ENCODE measurements around the gene SLC35E3.

DNA sequence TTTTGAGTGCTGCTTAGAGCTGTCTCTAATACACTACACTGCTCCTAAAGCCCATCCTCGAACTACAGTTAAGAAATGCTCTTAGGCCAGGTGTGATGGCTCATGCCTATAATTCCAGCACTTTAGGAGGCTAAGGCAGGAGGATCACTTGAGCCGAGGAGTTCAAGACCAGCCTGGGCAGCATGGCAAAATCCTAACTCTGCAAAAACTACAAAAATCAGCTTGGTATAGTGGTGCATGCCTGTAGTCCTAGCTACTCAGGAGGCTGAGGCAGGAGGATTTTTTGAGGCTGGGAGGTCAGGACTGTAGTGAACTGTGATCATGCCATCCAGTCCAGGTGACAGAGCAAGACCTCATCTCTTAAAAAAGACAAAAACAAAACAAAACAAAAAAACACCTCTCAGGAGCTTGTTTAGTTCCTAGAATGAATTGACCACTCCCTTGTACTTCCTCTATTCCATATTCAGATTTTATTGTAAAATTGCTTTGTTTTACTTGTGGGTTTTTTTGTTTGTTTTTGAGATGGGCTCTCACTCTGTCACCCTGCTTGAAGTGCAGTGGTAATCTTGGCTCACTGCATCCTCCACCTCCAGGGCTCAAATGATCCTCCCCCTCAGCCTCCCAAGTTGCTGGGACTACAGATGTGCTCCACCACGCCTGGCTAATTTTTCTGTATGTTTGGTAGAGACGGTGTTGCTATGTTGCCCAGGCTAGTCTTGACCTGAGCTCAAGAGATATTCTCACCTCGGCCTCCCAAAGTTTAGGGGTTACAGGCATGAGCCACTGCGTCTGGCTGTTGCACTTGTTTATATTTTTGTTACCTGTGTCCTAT is 75.6 kb downstream of the SLC35E3 start:
- TF ChIP-seq, protein P1, sequence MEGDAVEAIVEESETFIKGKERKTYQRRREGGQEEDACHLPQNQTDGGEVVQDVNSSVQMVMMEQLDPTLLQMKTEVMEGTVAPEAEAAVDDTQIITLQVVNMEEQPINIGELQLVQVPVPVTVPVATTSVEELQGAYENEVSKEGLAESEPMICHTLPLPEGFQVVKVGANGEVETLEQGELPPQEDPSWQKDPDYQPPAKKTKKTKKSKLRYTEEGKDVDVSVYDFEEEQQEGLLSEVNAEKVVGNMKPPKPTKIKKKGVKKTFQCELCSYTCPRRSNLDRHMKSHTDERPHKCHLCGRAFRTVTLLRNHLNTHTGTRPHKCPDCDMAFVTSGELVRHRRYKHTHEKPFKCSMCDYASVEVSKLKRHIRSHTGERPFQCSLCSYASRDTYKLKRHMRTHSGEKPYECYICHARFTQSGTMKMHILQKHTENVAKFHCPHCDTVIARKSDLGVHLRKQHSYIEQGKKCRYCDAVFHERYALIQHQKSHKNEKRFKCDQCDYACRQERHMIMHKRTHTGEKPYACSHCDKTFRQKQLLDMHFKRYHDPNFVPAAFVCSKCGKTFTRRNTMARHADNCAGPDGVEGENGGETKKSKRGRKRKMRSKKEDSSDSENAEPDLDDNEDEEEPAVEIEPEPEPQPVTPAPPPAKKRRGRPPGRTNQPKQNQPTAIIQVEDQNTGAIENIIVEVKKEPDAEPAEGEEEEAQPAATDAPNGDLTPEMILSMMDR (IDR thresholded peaks at IDR 0.05; ENCODE audit: insufficient read depth, low read length, poor library complexity, severe bottlenecking), result no peak
- no peak for TF ChIP-seq EZH2phosphoT487 (conservative IDR thresholded peaks at IDR 0.05; ENCODE audit: low read length)
